HepG2 (cell line): ENCODE results near the gene CLIC3. TPM values are rescaled to one million over a fixed set of nuclear protein-coding genes. Genes with fewer than 3 reads are reported as not detected.

Experiments used
- ARHGAP35 ChIP-seq: sonication (generic); formaldehyde crosslinking; IDR thresholded peaks from 2 replicates; pipeline ENCODE4 v1.9.0; 2022; ENCODE audit warnings: mild to moderate bottlenecking, inconsistent platforms, moderate library complexity, missing genetic modification reagents, borderline replicate concordance
- CBX5 ChIP-seq: sonication (generic); formaldehyde crosslinking; IDR thresholded peaks from 2 replicates; pipeline ENCODE4 v1.4.0; 2020; ENCODE audit warnings: missing genetic modification reagents, borderline replicate concordance
- CREM ChIP-seq, 2 experiments: sonication (generic) in 1 of 2; formaldehyde crosslinking in 1 of 2; IDR thresholded peaks; 2 replicates each; pipeline versions ENCODE4 v1.4.0 to v1.6.1; 2016 to 2020; ENCODE audit warnings: antibody characterized with exemption in 1 of 2, mild to moderate bottlenecking in 1 of 2, missing genetic modification reagents in 1 of 2
- FOXC1 ChIP-seq: sonication (generic); formaldehyde crosslinking; IDR thresholded peaks from 2 replicates; pipeline ENCODE4 v1.8.0; 2022; ENCODE audit warnings: mild to moderate bottlenecking, missing genetic modification reagents, borderline replicate concordance
- IRF2 ChIP-seq: IDR thresholded peaks from 2 replicates; pipeline ENCODE4 v1.6.1; 2018; ENCODE audit warnings: missing genetic modification reagents, missing compliant biosample characterization
- IRF9 ChIP-seq: sonication (generic); formaldehyde crosslinking; IDR thresholded peaks from 2 replicates; pipeline ENCODE4 v1.8.0; 2022; ENCODE audit warnings: missing genetic modification reagents, mild to moderate bottlenecking, borderline replicate concordance
- KAT8 ChIP-seq: IDR thresholded peaks from 2 replicates; pipeline ENCODE4 v1.6.1; 2016; ENCODE audit warnings: missing genetic modification reagents, missing compliant biosample characterization
- NFYB ChIP-seq: sonication (generic); formaldehyde crosslinking; IDR thresholded peaks from 2 replicates; pipeline ENCODE4 v1.4.0; 2020; ENCODE audit warnings: missing genetic modification reagents
- TERF1 ChIP-seq: sonication (generic); formaldehyde crosslinking; IDR thresholded peaks from 2 replicates; pipeline ENCODE4 v1.8.0; 2022; ENCODE audit warnings: mild to moderate bottlenecking, missing genetic modification reagents, moderate library complexity
- WIZ ChIP-seq: sonication (generic); formaldehyde crosslinking; IDR thresholded peaks from 2 replicates; pipeline ENCODE4 v1.5.1; 2020; ENCODE audit warnings: mild to moderate bottlenecking, missing genetic modification reagents
- ZNF280D ChIP-seq: sonication (generic); formaldehyde crosslinking; IDR thresholded peaks from 2 replicates; pipeline ENCODE4 v1.5.1; 2020; ENCODE audit warnings: mild to moderate bottlenecking, missing genetic modification reagents
- ZNF383 ChIP-seq: sonication (generic); formaldehyde crosslinking; IDR thresholded peaks from 2 replicates; pipeline ENCODE4 v1.4.0; 2020; ENCODE audit warnings: missing genetic modification reagents, mild to moderate bottlenecking, borderline replicate concordance
- ZNF598 ChIP-seq: sonication (generic); formaldehyde crosslinking; IDR thresholded peaks from 2 replicates; pipeline ENCODE4 v1.5.1; 2020; ENCODE audit warnings: mild to moderate bottlenecking, missing genetic modification reagents, borderline replicate concordance
- polyA plus RNA-seq, 8 experiments: library from polyadenylated mRNA; depleted of rRNA in 3 of 8; stranded (reverse) in 7 of 8; unstranded in 1 of 8; fragments of >200 nt; fragmentation: Illumina TruSeq in 4 of 8; extraction: Trizol in 4 of 8; gene quantifications; 2 replicates each; pipeline versions ENCODE4 v1.2.1 to v1.2.3, GENCODE V29; 2011 to 2016; ENCODE audit warnings: low read depth in 4 of 8, missing spikeins in 1 of 8, mixed read lengths in 1 of 8; ENCODE audit not compliant: insufficient read depth in 1 of 8
- total RNA-seq, 5 experiments: library from RNA; depleted of rRNA; stranded (reverse); fragments of >200 nt; fragmentation: Illumina TruSeq; extraction: Trizol; gene quantifications; 2 replicates each; pipeline ENCODE4 v1.2.3, GENCODE V29; 2016; ENCODE audit warnings: low read depth in 1 of 5
- TF ChIP-seq, protein P1 (sequence below): sonication (generic); formaldehyde crosslinking; IDR thresholded peaks from 2 replicates; pipeline ENCODE4 v1.4.0; 2020; ENCODE audit warnings: mild to moderate bottlenecking, missing genetic modification reagents
- TF ChIP-seq, protein P2 (sequence below): IDR thresholded peaks from 2 replicates; pipeline ENCODE4 v1.6.1; 2012; ENCODE audit warnings: inconsistent platforms
- TF ChIP-seq, protein P3 (sequence below): sonication (generic); formaldehyde crosslinking; IDR thresholded peaks from 2 replicates; pipeline ENCODE4 v1.4.0; 2020; ENCODE audit warnings: mild to moderate bottlenecking, missing genetic modification reagents, borderline replicate concordance

Gene CLIC3
- total and polyA plus RNA-seq, 2 of the 13 experiments (the other 11 are each of a cell fraction or from before 2014, with no cell fraction given): 0.51 to 1.5 TPM

GRCh38 chr9:136975644-136976043 lies 20.7 kb downstream of the CLIC3 start (continued):
- no peak for TF ChIP-seq ZNF598 (CRISPR knock-in tag)
- TF ChIP-seq, protein P1, sequence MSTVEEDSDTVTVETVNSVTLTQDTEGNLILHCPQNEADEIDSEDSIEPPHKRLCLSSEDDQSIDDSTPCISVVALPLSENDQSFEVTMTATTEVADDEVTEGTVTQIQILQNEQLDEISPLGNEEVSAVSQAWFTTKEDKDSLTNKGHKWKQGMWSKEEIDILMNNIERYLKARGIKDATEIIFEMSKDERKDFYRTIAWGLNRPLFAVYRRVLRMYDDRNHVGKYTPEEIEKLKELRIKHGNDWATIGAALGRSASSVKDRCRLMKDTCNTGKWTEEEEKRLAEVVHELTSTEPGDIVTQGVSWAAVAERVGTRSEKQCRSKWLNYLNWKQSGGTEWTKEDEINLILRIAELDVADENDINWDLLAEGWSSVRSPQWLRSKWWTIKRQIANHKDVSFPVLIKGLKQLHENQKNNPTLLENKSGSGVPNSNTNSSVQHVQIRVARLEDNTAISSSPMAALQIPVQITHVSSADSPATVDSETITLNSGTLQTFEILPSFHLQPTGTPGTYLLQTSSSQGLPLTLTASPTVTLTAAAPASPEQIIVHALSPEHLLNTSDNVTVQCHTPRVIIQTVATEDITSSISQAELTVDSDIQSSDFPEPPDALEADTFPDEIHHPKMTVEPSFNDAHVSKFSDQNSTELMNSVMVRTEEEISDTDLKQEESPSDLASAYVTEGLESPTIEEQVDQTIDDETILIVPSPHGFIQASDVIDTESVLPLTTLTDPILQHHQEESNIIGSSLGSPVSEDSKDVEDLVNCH: no peak
- TF ChIP-seq WIZ (CRISPR knock-in tag): 0 out of 2 replicates have a peak, but pooled peaks have one; percentile 50
- TF ChIP-seq ZNF383 (CRISPR knock-in tag): no peak
- TF ChIP-seq CREM (IDR thresholded peaks at IDR 0.05): no peak
- TF ChIP-seq CREM (CRISPR knock-in tag; IDR thresholded peaks at IDR 0.05): no peak
- no peak for TF ChIP-seq KAT8 (CRISPR knock-in tag)
- TF ChIP-seq CBX5 (CRISPR knock-in tag): no peak
- TF ChIP-seq NFYB (CRISPR knock-in tag): no peak
- TF ChIP-seq, protein P2, sequence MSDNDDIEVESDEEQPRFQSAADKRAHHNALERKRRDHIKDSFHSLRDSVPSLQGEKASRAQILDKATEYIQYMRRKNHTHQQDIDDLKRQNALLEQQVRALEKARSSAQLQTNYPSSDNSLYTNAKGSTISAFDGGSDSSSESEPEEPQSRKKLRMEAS: peak; percentile 45; the same call in 1 of the 2 replicates
- no peak for TF ChIP-seq ARHGAP35 (CRISPR knock-in tag)
- TF ChIP-seq, protein P3, sequence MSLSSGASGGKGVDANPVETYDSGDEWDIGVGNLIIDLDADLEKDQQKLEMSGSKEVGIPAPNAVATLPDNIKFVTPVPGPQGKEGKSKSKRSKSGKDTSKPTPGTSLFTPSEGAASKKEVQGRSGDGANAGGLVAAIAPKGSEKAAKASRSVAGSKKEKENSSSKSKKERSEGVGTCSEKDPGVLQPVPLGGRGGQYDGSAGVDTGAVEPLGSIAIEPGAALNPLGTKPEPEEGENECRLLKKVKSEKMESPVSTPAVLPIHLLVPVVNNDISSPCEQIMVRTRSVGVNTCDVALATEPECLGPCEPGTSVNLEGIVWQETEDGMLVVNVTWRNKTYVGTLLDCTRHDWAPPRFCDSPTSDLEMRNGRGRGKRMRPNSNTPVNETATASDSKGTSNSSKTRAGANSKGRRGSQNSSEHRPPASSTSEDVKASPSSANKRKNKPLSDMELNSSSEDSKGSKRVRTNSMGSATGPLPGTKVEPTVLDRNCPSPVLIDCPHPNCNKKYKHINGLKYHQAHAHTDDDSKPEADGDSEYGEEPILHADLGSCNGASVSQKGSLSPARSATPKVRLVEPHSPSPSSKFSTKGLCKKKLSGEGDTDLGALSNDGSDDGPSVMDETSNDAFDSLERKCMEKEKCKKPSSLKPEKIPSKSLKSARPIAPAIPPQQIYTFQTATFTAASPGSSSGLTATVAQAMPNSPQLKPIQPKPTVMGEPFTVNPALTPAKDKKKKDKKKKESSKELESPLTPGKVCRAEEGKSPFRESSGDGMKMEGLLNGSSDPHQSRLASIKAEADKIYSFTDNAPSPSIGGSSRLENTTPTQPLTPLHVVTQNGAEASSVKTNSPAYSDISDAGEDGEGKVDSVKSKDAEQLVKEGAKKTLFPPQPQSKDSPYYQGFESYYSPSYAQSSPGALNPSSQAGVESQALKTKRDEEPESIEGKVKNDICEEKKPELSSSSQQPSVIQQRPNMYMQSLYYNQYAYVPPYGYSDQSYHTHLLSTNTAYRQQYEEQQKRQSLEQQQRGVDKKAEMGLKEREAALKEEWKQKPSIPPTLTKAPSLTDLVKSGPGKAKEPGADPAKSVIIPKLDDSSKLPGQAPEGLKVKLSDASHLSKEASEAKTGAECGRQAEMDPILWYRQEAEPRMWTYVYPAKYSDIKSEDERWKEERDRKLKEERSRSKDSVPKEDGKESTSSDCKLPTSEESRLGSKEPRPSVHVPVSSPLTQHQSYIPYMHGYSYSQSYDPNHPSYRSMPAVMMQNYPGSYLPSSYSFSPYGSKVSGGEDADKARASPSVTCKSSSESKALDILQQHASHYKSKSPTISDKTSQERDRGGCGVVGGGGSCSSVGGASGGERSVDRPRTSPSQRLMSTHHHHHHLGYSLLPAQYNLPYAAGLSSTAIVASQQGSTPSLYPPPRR (CRISPR knock-in tag): no peak
- no peak for TF ChIP-seq IRF2
- TF ChIP-seq ZNF280D: no peak
- peak; percentile 39; the same call in 1 of the 2 replicates for TF ChIP-seq IRF9 (CRISPR knock-in tag)
- no peak for TF ChIP-seq TERF1 (CRISPR knock-in tag)
- TF ChIP-seq FOXC1: no peak
